ENCODE data around the gene UHRF2. TPM values are rescaled to one million over a fixed set of nuclear protein-coding genes. Genes with fewer than 3 reads are reported as not detected.
A peak's percentile ranks its signal among the peaks of the same experiment; 100 is the strongest.

The UHRF2 gene
- total and polyA plus RNA-seq, 8 donors, result 12.8 to 30.0 (median 17.5) TPM

- Histone ChIP-seq H3K9me3 (no peaks in the 10 kb centered on the region), H3K27me3 (no peaks in the 10 kb centered on the region), H3K27ac (no peak overlapping the region), H3K4me3 (no peak overlapping the region), H3K4me1 (no peaks in the 10 kb centered on the region), H3K36me3 (peaks cover 0 to 6% (median 4%) of the 10 kb centered on the region in 3 donors)
- FAIRE-seq (no peak), DNase-seq (no peak), ATAC-seq (no peak)
- no peak for TF ChIP-seq CTCF (IDR thresholded peaks at IDR 0.05)
- 69 to 71% methylated on average over 2 of the region's 2 CpGs for WGBS, 2 donors
- intact Hi-C loops (cut with DNase I), result no loop called here
Observed at GRCh38 chr9:6490863-6491262, 77.9 kb downstream of the UHRF2 start.

- ATAC-seq, result no peak
- Histone ChIP-seq H3K4me1 (no peaks in the 10 kb centered on the region), H3K27ac (no peak overlapping the region), H3K9me3 (no peaks in the 10 kb centered on the region), H3K4me3 (no peak overlapping the region), H3K27me3 (no peaks in the 10 kb centered on the region), H3K36me3 (peaks cover 0 to 19% (median 2%) of the 10 kb centered on the region in 3 donors)
- intact Hi-C loops (cut with DNase I), result no loop called here
- TF ChIP-seq CTCF (IDR thresholded peaks at IDR 0.05), result no peak
- no peak for DNase-seq
- FAIRE-seq, result no peak
- 91 to 97% methylated on average over 1 of the region's 1 CpG for WGBS, 2 donors
Observed at GRCh38 chr9:6495466-6495865, 82.5 kb downstream of the UHRF2 start.

GRCh38 chr9:6498982-6499381, 86.0 kb downstream of the UHRF2 start:
- peaks cover 0 to 20% (median 3%) of the 10 kb centered on the region in 3 donors for H3K36me3 ChIP-seq
- 90 to 96% methylated on average over 1 of the region's 1 CpG for WGBS, 2 donors
- H3K9me3 ChIP-seq, result no peaks in the 10 kb centered on the region
- H3K27me3 ChIP-seq, result no peaks in the 10 kb centered on the region
- FAIRE-seq, result no peak
- H3K4me3 ChIP-seq, result no peak overlapping the region
- intact Hi-C loops (cut with DNase I), result no loop called here
- no peaks in the 10 kb centered on the region for H3K4me1 ChIP-seq
- no peak for TF ChIP-seq CTCF (IDR thresholded peaks at IDR 0.05)
- DNase-seq, result no peak
- no peak overlapping the region for H3K27ac ChIP-seq
- ATAC-seq, result no peak

GRCh38 chr9:6501526-6502210, 88.7 kb downstream of the UHRF2 start:
- H3K27me3 ChIP-seq, result no peaks in the 10 kb centered on the region
- H3K36me3 ChIP-seq, result peaks cover 0 to 26% (median 8%) of the 10 kb centered on the region in 3 donors
- TF ChIP-seq CTCF (IDR thresholded peaks at IDR 0.05), result no peak
- H3K4me1 ChIP-seq, result no peaks in the 10 kb centered on the region
- 59 to 62% methylated on average over 2 of the region's 2 CpGs for WGBS, 2 donors
- H3K9me3 ChIP-seq, result no peaks in the 10 kb centered on the region
- no peak for DNase-seq
- no peak overlapping the region for H3K4me3 ChIP-seq
- ATAC-seq, result peak in 1 of 4 donors; percentile 14
- no peak for FAIRE-seq
- intact Hi-C loops (cut with DNase I), result no loop called here
- H3K27ac ChIP-seq, result no peak overlapping the region

GRCh38 chr9:6502399-6502798, 89.4 kb downstream of the UHRF2 start:
- WGBS, 2 donors, result 83 to 84% methylated on average over 3 of the region's 3 CpGs
- Histone ChIP-seq H3K9me3 (no peaks in the 10 kb centered on the region), H3K27me3 (no peaks in the 10 kb centered on the region), H3K36me3 (peaks cover 0 to 26% (median 8%) of the 10 kb centered on the region in 3 donors), H3K27ac (no peak overlapping the region), H3K4me1 (no peaks in the 10 kb centered on the region), H3K4me3 (no peak overlapping the region)
- intact Hi-C loops (cut with DNase I), result no loop called here
- DNase-seq (no peak), ATAC-seq (no peak), FAIRE-seq (no peak)
- TF ChIP-seq CTCF (IDR thresholded peaks at IDR 0.05), result no peak
